GM18861 (cell line): ENCODE results near the gene TMEM273.

Experiments
- ATAC-seq: cut with Tn5 transposase; IDR thresholded peaks from one replicate; pipeline ENCODE4 v1.9.1; 2021; ENCODE audit not compliant: unreplicated experiment

Gene TMEM273, protein sequence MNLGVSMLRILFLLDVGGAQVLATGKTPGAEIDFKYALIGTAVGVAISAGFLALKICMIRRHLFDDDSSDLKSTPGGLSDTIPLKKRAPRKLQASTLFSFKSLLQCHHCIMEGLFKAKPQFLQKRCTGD

DNA sequence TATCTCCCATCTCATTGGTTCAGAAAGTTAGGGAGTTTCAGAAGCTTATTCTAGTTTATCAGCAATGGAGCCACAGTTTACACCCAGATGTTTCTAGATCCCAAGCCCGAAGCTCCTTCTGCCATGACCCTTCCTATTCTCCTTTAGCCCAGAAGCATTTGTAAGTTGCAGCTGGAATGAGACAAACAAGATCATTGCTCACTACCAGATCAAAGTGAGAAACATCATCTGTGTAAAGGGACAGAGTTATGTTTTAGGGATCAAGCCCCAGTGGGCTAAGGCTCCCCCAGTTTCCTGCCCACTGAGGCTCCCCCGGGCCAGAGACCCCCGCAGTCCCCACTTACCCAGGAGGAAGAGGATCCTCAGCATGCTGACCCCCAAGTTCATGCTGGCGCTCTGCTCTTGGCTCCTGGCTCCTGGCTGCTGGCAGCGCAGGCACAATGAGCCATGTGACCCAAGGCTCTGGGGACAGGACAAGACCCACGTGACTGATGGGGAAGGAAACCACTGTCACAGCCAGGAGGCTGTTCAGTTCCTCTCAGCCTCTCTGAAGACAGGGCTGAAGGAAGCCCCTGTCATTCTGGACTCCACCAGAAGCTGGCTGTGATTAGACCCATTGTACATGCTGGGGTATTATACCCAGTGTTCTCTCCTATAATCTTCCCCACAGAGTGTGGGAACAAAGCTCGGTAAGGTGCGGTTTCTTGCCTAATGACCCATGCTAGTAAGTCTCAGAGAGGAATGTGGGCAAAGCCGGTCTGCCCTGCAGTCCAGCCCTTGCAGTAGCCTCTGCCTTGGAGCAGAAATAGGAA is at the start of gene TMEM273:
TMEM273 (minus strand) TSS at position 442 of the 812 bp plus-strand sequence; CDS start at position 387, 55 bp downstream.
- ATAC-seq: peak; percentile 76

GRCh38 chr10:49237985-49238384 is 49.8 kb upstream of the TMEM273 start:
- no peak for ATAC-seq

DNA sequence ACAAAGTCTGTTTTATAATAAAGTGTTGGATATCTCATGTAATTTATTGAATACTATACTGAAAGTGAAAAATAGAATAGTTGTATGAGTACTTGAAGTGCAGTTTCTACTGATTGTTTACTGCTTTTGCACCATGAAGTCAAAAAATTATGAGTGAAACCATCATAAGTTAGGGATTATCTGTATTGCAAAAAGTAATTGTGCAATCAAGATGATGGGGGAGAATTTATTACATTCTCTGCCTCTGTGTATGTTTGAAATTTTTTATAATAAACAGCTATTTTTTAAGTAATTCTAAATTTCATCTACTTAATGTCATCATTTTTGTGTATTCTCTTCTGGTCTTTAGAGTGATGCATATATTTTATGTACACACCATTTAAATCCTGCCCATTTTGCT is 47.2 kb upstream of the TMEM273 start:
- ATAC-seq: no peak

GRCh38 chr10:49231086-49231820 is 43.1 kb upstream of the TMEM273 start:
- no peak for ATAC-seq

DNA sequence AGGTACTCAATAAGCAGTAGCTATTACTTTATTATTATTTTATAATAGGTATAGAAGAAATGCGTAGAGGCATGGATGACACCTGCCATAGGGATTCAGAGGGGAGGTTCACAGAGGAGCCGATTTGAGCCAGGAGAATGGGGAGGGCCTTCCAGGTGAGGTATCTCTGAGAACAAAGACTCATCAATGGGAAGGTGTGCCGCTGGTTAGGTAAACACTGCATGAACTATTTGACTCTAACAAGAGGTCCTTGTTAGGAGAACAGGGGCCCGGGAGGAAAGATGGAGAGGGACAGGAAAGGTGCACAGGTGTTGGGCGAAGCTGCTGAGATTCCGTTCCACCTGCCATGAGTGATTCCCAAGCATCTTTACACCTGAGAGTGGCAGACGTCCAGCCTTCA is 41.8 kb upstream of the TMEM273 start:
- no peak for ATAC-seq

- no peak for ATAC-seq
These were observed 40.5 kb upstream of the TMEM273 start for GRCh38 chr10:49228677-49229076.

- ATAC-seq: no peak
These were observed 39.2 kb upstream of the TMEM273 start for GRCh38 chr10:49227406-49227805.

DNA sequence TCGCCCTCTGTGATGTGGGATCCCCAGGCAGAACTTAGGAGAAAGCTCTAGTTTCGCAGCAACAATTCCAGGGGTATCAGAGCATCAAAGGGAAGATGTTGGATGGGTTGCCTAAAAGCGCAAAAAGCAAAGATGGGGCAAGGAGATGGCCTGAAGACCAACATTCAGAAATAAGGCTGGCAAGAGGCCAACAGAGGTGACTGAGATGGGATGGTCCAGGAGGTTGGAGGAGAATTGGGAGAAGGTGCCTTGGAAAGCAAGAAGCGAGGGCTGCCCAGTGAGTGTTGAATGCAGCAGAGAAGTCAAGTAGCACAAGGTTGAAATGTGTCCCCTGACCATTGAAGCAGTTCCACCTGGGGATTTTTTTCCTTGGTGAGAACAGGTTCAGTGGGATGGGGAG is 38.4 kb upstream of the TMEM273 start:
- ATAC-seq: no peak

GRCh38 chr10:49225218-49225876 is 37.2 kb upstream of the TMEM273 start:
- no peak for ATAC-seq

GRCh38 chr10:49223205-49223604 is 35.0 kb upstream of the TMEM273 start:
- no peak for ATAC-seq

DNA sequence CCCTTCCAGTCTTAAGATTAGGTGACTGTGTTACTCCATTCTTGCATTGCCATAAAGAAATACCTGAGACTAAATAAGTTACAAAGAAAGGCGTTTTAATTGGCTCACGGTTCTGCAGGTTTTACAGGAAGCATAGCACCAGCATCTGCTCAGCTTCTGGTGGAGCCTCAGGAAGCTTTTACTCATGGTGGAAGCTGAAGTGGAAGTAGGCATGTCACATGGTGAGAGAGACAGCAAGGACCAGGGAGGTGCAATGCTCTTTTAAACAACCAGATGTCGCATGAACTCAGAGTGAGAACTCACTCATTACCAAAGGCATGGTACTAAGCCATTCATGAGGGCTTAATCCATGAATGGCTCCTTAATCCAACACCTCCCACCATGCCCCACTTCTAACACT is 34.0 kb upstream of the TMEM273 start:
- ATAC-seq: no peak

DNA sequence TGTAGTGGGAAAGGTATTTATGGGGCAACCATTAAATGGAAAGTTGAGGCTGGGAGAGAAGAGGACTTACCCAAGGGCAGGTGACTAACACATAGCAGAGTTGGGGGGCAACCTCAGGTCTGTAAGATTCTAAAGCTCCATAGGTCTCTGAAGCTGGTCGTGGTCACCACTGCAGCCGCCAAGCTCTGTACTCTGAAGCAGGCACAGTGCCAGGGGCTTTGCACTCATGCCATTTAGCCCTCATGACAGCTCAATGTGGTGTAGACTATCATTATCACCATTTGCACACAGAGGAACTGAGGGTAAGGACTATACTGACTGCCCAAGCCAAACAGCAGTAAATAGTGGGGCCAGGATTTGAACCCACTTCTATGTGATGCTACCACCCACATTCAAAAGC is 32.5 kb upstream of the TMEM273 start:
- ATAC-seq: no peak

GRCh38 chr10:49220031-49220430 is 31.8 kb upstream of the TMEM273 start:
- ATAC-seq: no peak

- no peak for ATAC-seq
These were observed 31.1 kb upstream of the TMEM273 start for GRCh38 chr10:49219248-49219647.

GRCh38 chr10:49218480-49218879 is 30.3 kb upstream of the TMEM273 start:
- ATAC-seq: no peak

GRCh38 chr10:49217645-49218044 is 29.5 kb upstream of the TMEM273 start:
- no peak for ATAC-seq

- no peak for ATAC-seq
These were observed 25.0 kb upstream of the TMEM273 start for GRCh38 chr10:49213211-49213610.

DNA sequence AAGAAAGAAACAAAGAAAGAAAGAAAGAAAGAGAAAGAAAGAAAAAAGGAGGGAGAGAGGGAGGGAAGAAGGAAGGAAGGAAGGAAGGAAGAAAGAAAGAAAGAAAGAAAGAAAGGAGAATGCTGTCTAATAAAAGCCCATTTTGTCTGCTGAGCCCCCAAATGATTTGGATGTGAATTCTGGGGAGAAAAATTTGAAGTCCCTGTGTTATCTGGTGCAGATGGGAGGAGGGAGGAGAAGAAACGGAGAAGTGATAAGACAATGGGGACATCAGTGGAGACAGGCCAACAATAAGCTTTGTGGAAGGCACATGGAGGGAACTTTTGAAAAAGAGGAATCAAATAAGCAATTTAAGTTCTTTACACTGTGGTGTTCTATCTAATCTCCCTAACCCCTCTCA is 24.6 kb upstream of the TMEM273 start:
- ATAC-seq: no peak

DNA sequence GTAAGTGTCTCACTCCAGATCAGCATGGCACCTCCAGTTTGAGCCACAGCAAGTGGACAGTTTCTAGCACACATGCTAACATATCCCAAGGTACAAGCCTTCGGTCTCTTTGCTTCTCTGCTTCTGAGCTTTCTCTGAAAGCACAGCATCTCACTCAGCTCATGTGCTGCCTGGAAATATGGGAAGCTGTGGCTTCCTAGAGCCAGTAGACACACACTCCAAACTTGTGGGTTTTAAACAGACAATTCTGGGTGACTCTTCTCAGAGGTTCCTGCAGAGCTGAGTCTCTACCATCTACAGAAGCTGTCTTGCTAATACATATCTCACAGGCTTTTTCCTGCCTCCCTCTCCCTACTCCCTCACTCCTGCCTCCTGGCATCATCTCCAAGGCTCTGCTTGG is 23.9 kb upstream of the TMEM273 start:
- no peak for ATAC-seq

- ATAC-seq: no peak
These were observed 20.8 kb upstream of the TMEM273 start for GRCh38 chr10:49208996-49209395.

DNA sequence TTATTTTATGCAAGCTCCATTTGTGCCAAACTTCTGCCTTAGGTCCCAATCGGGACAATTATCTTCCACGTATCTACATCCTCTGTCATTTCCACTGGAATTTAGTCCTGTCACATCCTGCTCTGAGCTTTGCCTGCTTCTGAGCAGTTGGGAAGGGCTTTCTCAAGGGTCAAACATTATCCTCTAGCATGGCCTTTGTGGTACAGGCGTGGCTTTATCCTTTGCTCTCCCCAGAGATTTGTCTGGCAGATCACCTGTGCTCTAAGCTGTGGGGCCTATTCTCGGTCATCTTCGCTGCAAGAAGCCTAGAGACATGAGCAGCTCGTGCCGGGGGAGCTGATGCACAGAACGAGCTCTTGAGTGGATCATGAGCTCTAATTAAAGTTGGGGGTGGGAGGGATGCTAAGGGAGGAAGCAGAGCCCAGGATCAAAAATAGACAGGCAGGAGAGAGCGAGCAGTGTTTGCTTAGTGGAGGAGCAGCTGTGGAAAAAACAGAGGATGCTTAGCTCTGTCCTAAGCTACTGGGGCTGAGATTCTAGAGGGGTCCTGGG is 19.8 kb upstream of the TMEM273 start:
- ATAC-seq: no peak
